Measurements from ENCODE around the gene NECTIN2.
"Not testable (repeated sequence)": the region's sequence is repeated elsewhere in the genome, so short reads cannot be mapped to it uniquely, and the experiment has no call there.

The NECTIN2 gene

GRCh38 chr19:44908074-44908835 lies 62.2 kb downstream of the NECTIN2 start:
- no peak for DNase-seq (ENCODE audit: low read depth)

GRCh38 chr19:44908836-44909261 lies 62.8 kb downstream of the NECTIN2 start:
- no peak for DNase-seq (ENCODE audit: low read depth)

- no peak for DNase-seq (ENCODE audit: low read depth)
Measured at GRCh38 chr19:44909775-44910174, 63.7 kb downstream of the NECTIN2 start.

- not testable (repeated sequence) for DNase-seq (ENCODE audit: low read depth)
Measured at GRCh38 chr19:44911896-44912295, 65.8 kb downstream of the NECTIN2 start.

GRCh38 chr19:44912854-44913253 lies 66.8 kb downstream of the NECTIN2 start:
- no peak for DNase-seq (ENCODE audit: low read depth)

GRCh38 chr19:44913512-44914432 lies 67.7 kb downstream of the NECTIN2 start:
- DNase-seq (ENCODE audit: low read depth): not testable (repeated sequence)

- peak; percentile 63 for DNase-seq (ENCODE audit: low read depth)
Measured at GRCh38 chr19:44914433-44915206, 68.5 kb downstream of the NECTIN2 start, which contains the start of gene APOC1. TSS of gene APOC1 (plus strand) at chr19:44914608. CDS start at chr19:44914892, 284 bp downstream.

- no peak for DNase-seq (ENCODE audit: low read depth)
Measured at GRCh38 chr19:44924243-44924725, 78.2 kb downstream of the NECTIN2 start.

GRCh38 chr19:44925114-44925891 lies 79.2 kb downstream of the NECTIN2 start:
- no peak for DNase-seq (ENCODE audit: low read depth)

- DNase-seq (ENCODE audit: low read depth): not testable (repeated sequence)
Measured at GRCh38 chr19:44926245-44927077, 80.4 kb downstream of the NECTIN2 start.

- no peak for DNase-seq (ENCODE audit: low read depth)
Measured at GRCh38 chr19:44927746-44928145, 81.6 kb downstream of the NECTIN2 start.

- DNase-seq (ENCODE audit: low read depth): no peak
Measured at GRCh38 chr19:44930088-44930487, 84.0 kb downstream of the NECTIN2 start.

- DNase-seq (ENCODE audit: low read depth): no peak
Measured at GRCh38 chr19:44931541-44931940, 85.4 kb downstream of the NECTIN2 start.
